ENCODE data around the gene NCAN. TPM values are rescaled to one million over a fixed set of nuclear protein-coding genes. Genes with fewer than 3 reads are reported as not detected.

Gene NCAN
- total and polyA plus RNA-seq, 4 donors: 0.06 TPM; not detected in 3

DNA sequence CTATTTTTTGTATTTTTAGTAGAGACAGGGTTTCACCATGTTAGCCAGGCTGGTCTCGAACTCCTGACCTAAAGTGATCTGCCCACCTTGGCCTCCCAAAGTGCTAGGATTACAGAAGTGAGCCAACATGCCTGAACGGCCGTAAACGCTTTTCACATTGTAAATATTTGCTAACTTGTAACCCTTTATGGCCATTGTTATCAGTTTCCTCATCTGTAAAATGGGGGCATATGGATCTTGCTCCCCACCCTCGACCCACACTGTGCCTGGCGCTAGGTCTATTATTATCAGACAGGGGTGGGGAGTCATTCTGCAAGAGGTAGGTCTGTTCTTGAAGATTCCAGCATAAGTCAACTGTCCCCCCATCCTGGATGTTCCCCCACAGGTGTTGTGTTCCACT, 11.9 kb downstream of the NCAN start:
- Histone ChIP-seq H3K27ac (ENCODE audit: low read depth in 1 of 2, low read length in 2 of 2) (no peak overlapping the region), H3K9ac (ENCODE audit: low read depth in 1 of 2, low read length in 2 of 2) (no peak overlapping the region), H3K4me1 (ENCODE audit: control insufficient read depth in 4 of 4, insufficient read depth in 4 of 4, low read length in 3 of 4) (peaks cover 5 to 19% (median 12%) of the 10 kb centered on the region in 4 donors), H3K9me3 (ENCODE audit: control insufficient read depth in 4 of 4, low read length in 3 of 4) (no peaks in the 10 kb centered on the region), H3K27me3 (ENCODE audit: control insufficient read depth in 4 of 4, insufficient read depth in 4 of 4, low read length in 3 of 4) (peaks cover 0 to 5% (median 0%) of the 10 kb centered on the region in 4 donors), H3K4me3 (ENCODE audit: low read depth in 1 of 3, low read length in 3 of 3) (no peak overlapping the region), H3K36me3 (ENCODE audit: control insufficient read depth in 4 of 4, insufficient read depth in 3 of 4, low read depth in 1 of 4, low read length in 3 of 4) (no peaks in the 10 kb centered on the region)
- 55% methylated on average over 6 of the region's 6 CpGs for WGBS
- TF ChIP-seq, protein P1, sequence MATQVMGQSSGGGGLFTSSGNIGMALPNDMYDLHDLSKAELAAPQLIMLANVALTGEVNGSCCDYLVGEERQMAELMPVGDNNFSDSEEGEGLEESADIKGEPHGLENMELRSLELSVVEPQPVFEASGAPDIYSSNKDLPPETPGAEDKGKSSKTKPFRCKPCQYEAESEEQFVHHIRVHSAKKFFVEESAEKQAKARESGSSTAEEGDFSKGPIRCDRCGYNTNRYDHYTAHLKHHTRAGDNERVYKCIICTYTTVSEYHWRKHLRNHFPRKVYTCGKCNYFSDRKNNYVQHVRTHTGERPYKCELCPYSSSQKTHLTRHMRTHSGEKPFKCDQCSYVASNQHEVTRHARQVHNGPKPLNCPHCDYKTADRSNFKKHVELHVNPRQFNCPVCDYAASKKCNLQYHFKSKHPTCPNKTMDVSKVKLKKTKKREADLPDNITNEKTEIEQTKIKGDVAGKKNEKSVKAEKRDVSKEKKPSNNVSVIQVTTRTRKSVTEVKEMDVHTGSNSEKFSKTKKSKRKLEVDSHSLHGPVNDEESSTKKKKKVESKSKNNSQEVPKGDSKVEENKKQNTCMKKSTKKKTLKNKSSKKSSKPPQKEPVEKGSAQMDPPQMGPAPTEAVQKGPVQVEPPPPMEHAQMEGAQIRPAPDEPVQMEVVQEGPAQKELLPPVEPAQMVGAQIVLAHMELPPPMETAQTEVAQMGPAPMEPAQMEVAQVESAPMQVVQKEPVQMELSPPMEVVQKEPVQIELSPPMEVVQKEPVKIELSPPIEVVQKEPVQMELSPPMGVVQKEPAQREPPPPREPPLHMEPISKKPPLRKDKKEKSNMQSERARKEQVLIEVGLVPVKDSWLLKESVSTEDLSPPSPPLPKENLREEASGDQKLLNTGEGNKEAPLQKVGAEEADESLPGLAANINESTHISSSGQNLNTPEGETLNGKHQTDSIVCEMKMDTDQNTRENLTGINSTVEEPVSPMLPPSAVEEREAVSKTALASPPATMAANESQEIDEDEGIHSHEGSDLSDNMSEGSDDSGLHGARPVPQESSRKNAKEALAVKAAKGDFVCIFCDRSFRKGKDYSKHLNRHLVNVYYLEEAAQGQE (IDR thresholded peaks at IDR 0.05): no peak
- TF ChIP-seq EGR1 (IDR thresholded peaks at IDR 0.05; ENCODE audit: low read depth in 2 of 2) (no peak), TAF1 (conservative IDR thresholded peaks at IDR 0.05) (no peak), ZBTB33 (IDR thresholded peaks at IDR 0.05) (no peak), SP1 (IDR thresholded peaks at IDR 0.05) (no peak), ATF3 (IDR thresholded peaks at IDR 0.05) (no peak), YY1 (IDR thresholded peaks at IDR 0.05) (no peak), NR2F2 (IDR thresholded peaks at IDR 0.05) (no peak), RAD21 (IDR thresholded peaks at IDR 0.05) (no peak), HNF4A (conservative IDR thresholded peaks at IDR 0.05) (no peak), FOXA1 (IDR thresholded peaks at IDR 0.05) (no peak), CTCF (IDR thresholded peaks at IDR 0.05; ENCODE audit: low read depth, low read length, missing input control) (no peak), GABPA (IDR thresholded peaks at IDR 0.05 in 1 of 2, conservative IDR thresholded peaks at IDR 0.05 in 1 of 2) (no peak), JUND (IDR thresholded peaks at IDR 0.05) (no peak), RXRA (IDR thresholded peaks at IDR 0.05) (no peak)
- no peak for DNase-seq (ENCODE audit: low spot score)

GRCh38 chr19:19224150-19224851, 12.5 kb downstream of the NCAN start:
- no peaks in the 10 kb centered on the region for H3K36me3 ChIP-seq (ENCODE audit: control insufficient read depth in 4 of 4, insufficient read depth in 3 of 4, low read depth in 1 of 4, low read length in 3 of 4)

More at GRCh38 chr19:19224150-19224851, 12.5 kb downstream of the NCAN start:
- no peak for DNase-seq (ENCODE audit: low spot score)
- 70% methylated on average over 17 of the region's 17 CpGs for WGBS
- peaks cover 5 to 20% (median 15%) of the 10 kb centered on the region in 4 donors for H3K4me1 ChIP-seq (ENCODE audit: control insufficient read depth in 4 of 4, insufficient read depth in 4 of 4, low read length in 3 of 4)
- H3K9me3 ChIP-seq (ENCODE audit: control insufficient read depth in 4 of 4, low read length in 3 of 4): no peaks in the 10 kb centered on the region
- no peak overlapping the region for H3K27ac ChIP-seq (ENCODE audit: low read depth in 1 of 2, low read length in 2 of 2)
- TF ChIP-seq HNF4G (IDR thresholded peaks at IDR 0.05) (no peak), FOXA2 (IDR thresholded peaks at IDR 0.05) (no peak), EGR1 (IDR thresholded peaks at IDR 0.05; ENCODE audit: low read depth in 2 of 2) (no peak), ATF3 (IDR thresholded peaks at IDR 0.05) (no peak), RAD21 (IDR thresholded peaks at IDR 0.05) (no peak), JUND (IDR thresholded peaks at IDR 0.05) (no peak), CTCF (IDR thresholded peaks at IDR 0.05; ENCODE audit: low read depth, low read length, missing input control) (no peak), SP1 (IDR thresholded peaks at IDR 0.05) (no peak), YY1 (IDR thresholded peaks at IDR 0.05) (no peak), NR2F2 (IDR thresholded peaks at IDR 0.05) (no peak)
- peak overlapping the region in 1 of 3 donors; percentile 48 for H3K4me3 ChIP-seq (ENCODE audit: low read depth in 1 of 3, low read length in 3 of 3)
- H3K27me3 ChIP-seq (ENCODE audit: control insufficient read depth in 4 of 4, insufficient read depth in 4 of 4, low read length in 3 of 4): peaks cover 0 to 5% (median 0%) of the 10 kb centered on the region in 4 donors
- H3K9ac ChIP-seq (ENCODE audit: low read depth in 1 of 2, low read length in 2 of 2): no peak overlapping the region

Data from liver (tissue), 9 donors.